ENCODE results near the gene RNH1. TPM values are rescaled to one million over a fixed set of nuclear protein-coding genes. Genes with fewer than 3 reads are reported as not detected.
A peak's percentile ranks its signal among the peaks of the same experiment; 100 is the strongest.
"Not testable (repeated sequence)": the region's sequence is repeated elsewhere in the genome, so short reads cannot be mapped to it uniquely, and the experiment has no call there.

Gene RNH1
- total RNA-seq, 6 experiments from 2014 or later: 223 to 272 (median 250) TPM

DNA sequence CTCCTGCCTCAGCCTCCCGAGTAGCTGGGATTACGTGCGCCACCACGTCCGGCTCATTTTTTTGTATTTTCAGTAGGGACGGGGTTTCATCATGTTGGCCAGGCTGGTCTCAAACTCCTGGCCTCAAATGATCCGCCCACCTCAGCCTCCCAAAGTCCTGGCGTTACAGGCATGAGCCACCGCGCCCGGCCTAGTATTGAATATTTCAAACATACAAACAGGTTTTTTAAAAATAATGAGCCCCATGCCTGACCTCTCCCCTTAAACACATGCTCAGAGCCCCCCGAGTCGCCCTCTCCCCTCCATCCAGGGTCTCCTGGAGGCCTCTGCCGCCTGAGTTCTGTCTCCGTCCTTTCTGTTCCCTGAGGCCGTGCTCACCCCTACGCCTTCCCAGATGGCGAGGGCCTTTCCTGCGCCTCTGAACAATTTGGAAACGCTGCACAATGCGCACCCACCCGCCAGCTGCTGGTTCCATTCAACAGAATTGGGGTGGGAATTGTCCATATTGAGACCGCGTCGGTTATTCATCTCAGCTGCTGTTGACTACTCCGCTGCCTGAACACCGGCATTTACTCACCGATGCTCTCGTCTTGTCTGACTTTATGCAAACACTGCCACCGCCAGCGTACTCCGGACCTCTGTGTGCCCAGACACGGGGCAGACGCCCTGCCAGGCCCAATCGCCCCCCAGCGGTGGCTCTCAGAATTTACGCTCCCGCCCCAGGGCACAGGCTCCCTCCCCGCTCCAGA lies 13.6 kb upstream of the RNH1 start:
- no peaks in the 10 kb centered on the region; the same call in 1 of the 2 replicates for H3K27me3 Mint-ChIP-seq (ENCODE audit: insufficient read depth)
- H3K9me3 Mint-ChIP-seq: peaks cover 18% of the 10 kb centered on the region
- peak; percentile 25; the same call in 1 of the 2 replicates for TF ChIP-seq CTCF (IDR thresholded peaks at IDR 0.05)
- H3K4me3 Mint-ChIP-seq: no peak overlapping the region
- H3K27ac Mint-ChIP-seq: no peak overlapping the region
- H3K36me3 Mint-ChIP-seq (ENCODE audit: low read depth): peaks cover 29% of the 10 kb centered on the region
- H3K4me1 Mint-ChIP-seq (ENCODE audit: low read depth): peaks cover 8% of the 10 kb centered on the region; the same call in 1 of the 2 replicates
- DNase-seq: no peak

- Mint-ChIP-seq H3K9me3 (peaks cover 18% of the 10 kb centered on the region), H3K27ac (peak overlapping the region; percentile 91), H3K36me3 (ENCODE audit: low read depth) (peaks cover 37% of the 10 kb centered on the region), H3K4me1 (ENCODE audit: low read depth) (peaks cover 8% of the 10 kb centered on the region; the same call in 1 of the 2 replicates), H3K27me3 (ENCODE audit: insufficient read depth) (no peaks in the 10 kb centered on the region; the same call in 1 of the 2 replicates), H3K4me3 (peak overlapping the region; percentile 53)
- DNase-seq: peak; percentile 97
- TF ChIP-seq CTCF (IDR thresholded peaks at IDR 0.05): peak; percentile 100
Measured at GRCh38 chr11:518463-519202, 11.6 kb upstream of the RNH1 start.

DNA sequence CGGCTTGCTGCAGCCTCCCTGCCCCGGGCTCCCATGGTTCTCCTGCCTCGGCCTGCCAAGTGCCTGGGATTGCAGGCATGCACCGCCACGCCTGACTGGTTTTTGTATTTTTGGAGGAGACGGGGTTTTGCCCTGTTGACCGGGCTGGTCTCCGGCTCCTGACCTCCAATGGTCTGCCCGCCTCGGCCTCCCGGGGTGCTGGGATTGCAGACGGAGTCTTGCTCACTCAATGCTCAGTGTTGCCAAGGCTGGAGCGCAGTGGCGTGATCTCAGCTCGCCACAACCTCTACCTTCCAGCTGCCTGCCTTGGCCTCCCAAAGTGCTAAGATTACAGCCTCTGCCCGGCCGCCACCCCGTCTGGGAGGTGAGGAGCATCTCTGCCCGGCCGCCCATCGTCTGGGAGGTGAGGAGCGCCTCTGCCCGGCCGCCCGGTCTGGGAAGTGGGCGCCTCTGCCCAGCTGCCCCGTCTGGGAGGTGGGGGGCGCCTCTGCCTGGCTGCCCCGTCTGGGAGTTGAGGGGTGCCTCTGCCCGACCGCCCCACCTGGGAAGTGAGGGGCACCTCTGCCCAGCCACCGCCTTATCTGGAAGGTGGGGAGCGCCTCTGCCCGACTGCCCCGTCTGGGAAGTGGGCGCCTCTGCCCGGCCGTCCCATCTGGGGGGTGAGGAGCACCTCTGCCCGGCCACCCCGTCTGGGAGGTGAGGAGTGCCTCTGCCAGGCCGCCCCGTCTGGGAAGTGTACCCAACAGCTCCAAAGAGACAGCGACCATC lies 10.1 kb upstream of the RNH1 start:
- H3K4me3 Mint-ChIP-seq; H3K4me1 Mint-ChIP-seq (ENCODE audit: low read depth); DNase-seq; H3K27me3 Mint-ChIP-seq (ENCODE audit: insufficient read depth): not testable (repeated sequence)
- peak overlapping the region; percentile 91 for H3K27ac Mint-ChIP-seq
- peaks cover 42% of the 10 kb centered on the region for H3K36me3 Mint-ChIP-seq (ENCODE audit: low read depth)
- peaks cover 18% of the 10 kb centered on the region for H3K9me3 Mint-ChIP-seq

DNA sequence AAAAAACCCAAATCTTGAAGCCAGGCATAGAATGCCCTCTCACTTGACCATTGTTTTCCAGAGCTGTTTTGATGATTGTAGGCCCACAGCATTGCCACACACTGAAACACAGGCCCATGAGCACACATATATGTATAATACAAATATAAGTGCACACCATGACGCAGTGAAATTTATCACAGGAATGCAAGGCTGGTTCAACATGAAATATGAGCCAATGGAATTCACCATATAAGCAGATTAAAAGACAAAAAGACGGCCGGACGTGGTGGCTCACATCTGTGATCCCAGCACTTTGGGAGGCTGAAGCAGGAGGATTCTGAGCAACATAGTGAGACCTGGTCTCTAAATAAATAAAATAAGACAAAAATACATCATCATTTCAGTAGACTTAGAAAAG lies 9.4 kb upstream of the RNH1 start:
- DNase-seq: no peak
- peaks cover 45% of the 10 kb centered on the region for H3K36me3 Mint-ChIP-seq (ENCODE audit: low read depth)
- no peak for TF ChIP-seq CTCF (IDR thresholded peaks at IDR 0.05)
- peak overlapping the region; percentile 19; the same call in 1 of the 2 replicates for H3K27ac Mint-ChIP-seq
- H3K4me1 Mint-ChIP-seq (ENCODE audit: low read depth): peaks cover 8% of the 10 kb centered on the region; the same call in 1 of the 2 replicates
- no peak overlapping the region for H3K4me3 Mint-ChIP-seq
- no peaks in the 10 kb centered on the region; the same call in 1 of the 2 replicates for H3K27me3 Mint-ChIP-seq (ENCODE audit: insufficient read depth)
- H3K9me3 Mint-ChIP-seq: peaks cover 18% of the 10 kb centered on the region

DNA sequence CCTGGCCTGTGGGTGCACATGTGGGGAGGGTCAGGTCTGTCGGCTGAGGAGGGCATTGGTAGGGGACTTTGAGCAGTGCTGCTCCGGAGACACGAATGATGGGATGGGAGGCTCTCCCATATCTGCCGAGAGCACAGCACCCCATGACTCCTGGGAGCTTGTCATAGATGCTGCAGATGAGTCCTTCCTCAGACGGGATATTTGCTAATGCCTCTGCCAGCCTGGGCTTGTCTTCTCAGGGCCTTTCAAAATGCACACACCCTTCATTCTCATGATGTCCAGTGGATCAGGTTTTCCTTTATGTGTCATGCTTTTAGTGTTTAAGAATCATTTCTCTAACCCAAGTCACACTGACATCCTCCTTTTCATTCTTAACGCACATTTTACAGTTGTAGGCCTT lies 8.1 kb upstream of the RNH1 start:
- Mint-ChIP-seq H3K27ac (no peak overlapping the region), H3K9me3 (peaks cover 18% of the 10 kb centered on the region), H3K4me3 (no peak overlapping the region), H3K36me3 (ENCODE audit: low read depth) (peaks cover 38% of the 10 kb centered on the region), H3K4me1 (ENCODE audit: low read depth) (peaks cover 8% of the 10 kb centered on the region; the same call in 1 of the 2 replicates), H3K27me3 (ENCODE audit: insufficient read depth) (no peaks in the 10 kb centered on the region; the same call in 1 of the 2 replicates)
- no peak for TF ChIP-seq CTCF (IDR thresholded peaks at IDR 0.05)
- no peak for DNase-seq

Measured in HFFc6 (cell line).